Measurements from ENCODE around the gene LGALS1.

The LGALS1 gene

DNA sequence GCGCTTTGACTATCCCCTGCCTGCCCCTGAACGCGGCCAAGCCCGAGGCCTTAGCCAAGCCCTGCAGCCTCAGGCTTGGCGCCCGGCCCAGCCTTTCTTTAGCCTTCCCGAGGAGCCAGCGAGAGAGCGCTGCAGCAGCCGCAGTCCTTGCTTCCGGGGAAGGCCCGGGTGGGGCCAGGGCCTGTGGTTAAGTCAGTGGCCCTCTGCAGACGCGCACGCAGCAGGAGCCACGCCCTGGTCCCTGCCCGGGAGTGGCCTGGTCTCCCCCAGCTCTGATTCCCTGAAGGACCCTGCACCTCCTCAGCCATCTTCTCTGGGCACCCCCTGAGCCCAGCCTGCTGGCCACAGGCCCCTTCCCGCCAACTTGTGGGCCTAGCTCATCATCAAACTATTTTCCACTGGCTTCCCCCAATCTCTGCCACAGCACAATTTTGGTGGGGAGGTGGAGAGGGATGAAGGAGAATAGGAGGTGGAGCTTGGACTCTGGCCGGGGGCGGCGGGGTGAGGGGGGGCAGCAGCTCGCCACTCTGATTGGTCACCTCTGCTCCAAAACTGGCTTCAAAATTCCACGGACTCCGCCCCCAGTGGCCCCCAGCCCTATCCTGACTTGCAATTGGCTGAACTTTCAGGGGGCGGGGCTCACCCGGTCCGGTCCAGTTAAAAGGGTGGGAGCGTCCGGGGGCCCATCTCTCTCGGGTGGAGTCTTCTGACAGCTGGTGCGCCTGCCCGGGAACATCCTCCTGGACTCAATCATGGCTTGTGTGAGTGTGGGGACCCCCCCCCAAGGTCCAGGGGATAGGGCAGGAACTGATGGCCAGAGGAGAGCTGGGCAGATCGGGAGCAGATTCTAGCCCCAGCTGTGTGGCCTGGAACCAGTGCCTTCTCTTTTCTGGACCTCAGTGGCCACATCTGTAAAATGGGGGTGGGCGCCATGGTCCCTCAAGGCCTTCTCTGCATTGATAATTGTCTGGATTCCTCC, at the start of gene LGALS1:
TSS of gene LGALS1 (plus strand) at position 686 of the 979 bp plus-strand sequence. CDS start at position 753, 67 bp downstream.
- Histone ChIP-seq H3K4me2 (ENCODE audit: insufficient read depth, low read length) (peak within 1 kb of the TSS; percentile 88; the same call in 1 of the 2 replicates), H3K27me3 (ENCODE audit: insufficient read depth, low read length, poor library complexity) (no peaks in the 10 kb centered on the region), H4K20me1 (ENCODE audit: insufficient read depth, low read length) (no peaks in the 10 kb centered on the region), H3K79me2 (ENCODE audit: insufficient read depth, low read length) (no peaks in the 10 kb centered on the region), H3K4me1 (ENCODE audit: insufficient read depth, low read length) (peaks cover 44% of the 10 kb centered on the region), H3K9ac (ENCODE audit: low read depth, low read length) (peak within 1 kb of the TSS; percentile 46; the same call in 1 of the 2 replicates), H3K27ac (ENCODE audit: low read length) (peak within 1 kb of the TSS; percentile 76), H2AFZ (ENCODE audit: low read depth, low read length) (no peak within 1 kb of the TSS), H3K36me3 (ENCODE audit: insufficient read depth, low read length) (no peaks in the 10 kb centered on the region), H3K9me3 (ENCODE audit: insufficient read depth, low read length, severe bottlenecking) (no peaks in the 10 kb centered on the region), H3K4me3 (ENCODE audit: low read depth in 1 of 2, low read length in 2 of 2) (peak within 1 kb of the TSS in 1 of 2 experiments; percentile 62; a peak in 1 of 4 replicates)
- peak; percentile 28 for DNase-seq
- no peak for ATAC-seq (ENCODE audit: insufficient read depth, low read depth)
- TF ChIP-seq CTCF (IDR thresholded peaks at IDR 0.05; ENCODE audit: borderline replicate concordance, extremely low read depth, low read length, poor library complexity, severe bottlenecking) = no peak

GRCh38 chr22:37625737-37626136, 49.7 kb upstream of the LGALS1 start:
- no peak overlapping the region for H2AFZ ChIP-seq (ENCODE audit: low read depth, low read length)
- no peak overlapping the region for H3K4me2 ChIP-seq (ENCODE audit: insufficient read depth, low read length)
- no peaks in the 10 kb centered on the region for H3K27me3 ChIP-seq (ENCODE audit: insufficient read depth, low read length, poor library complexity)
- DNase-seq = no peak
- H3K27ac ChIP-seq (ENCODE audit: low read length) = no peak overlapping the region
- TF ChIP-seq CTCF (IDR thresholded peaks at IDR 0.05; ENCODE audit: borderline replicate concordance, extremely low read depth, low read length, poor library complexity, severe bottlenecking) (no peak), EZH2 (IDR thresholded peaks at IDR 0.05; ENCODE audit: borderline replicate concordance, low read depth, low read length, severe bottlenecking) (no peak)
- H3K36me3 ChIP-seq (ENCODE audit: insufficient read depth, low read length) = peaks cover 64% of the 10 kb centered on the region
- peaks cover 11% of the 10 kb centered on the region for H4K20me1 ChIP-seq (ENCODE audit: insufficient read depth, low read length)
- H3K79me2 ChIP-seq (ENCODE audit: insufficient read depth, low read length) = no peaks in the 10 kb centered on the region
- no peak overlapping the region for H3K4me3 ChIP-seq (ENCODE audit: low read depth in 1 of 2, low read length in 2 of 2)
- H3K9me3 ChIP-seq (ENCODE audit: insufficient read depth, low read length, severe bottlenecking) = no peaks in the 10 kb centered on the region
- no peak overlapping the region for H3K9ac ChIP-seq (ENCODE audit: low read depth, low read length)
- H3K4me1 ChIP-seq (ENCODE audit: insufficient read depth, low read length) = 0 out of 2 replicates have a peak, but pooled peaks cover 2% of the 10 kb centered on the region
- ATAC-seq (ENCODE audit: insufficient read depth, low read depth) = no peak

DNA sequence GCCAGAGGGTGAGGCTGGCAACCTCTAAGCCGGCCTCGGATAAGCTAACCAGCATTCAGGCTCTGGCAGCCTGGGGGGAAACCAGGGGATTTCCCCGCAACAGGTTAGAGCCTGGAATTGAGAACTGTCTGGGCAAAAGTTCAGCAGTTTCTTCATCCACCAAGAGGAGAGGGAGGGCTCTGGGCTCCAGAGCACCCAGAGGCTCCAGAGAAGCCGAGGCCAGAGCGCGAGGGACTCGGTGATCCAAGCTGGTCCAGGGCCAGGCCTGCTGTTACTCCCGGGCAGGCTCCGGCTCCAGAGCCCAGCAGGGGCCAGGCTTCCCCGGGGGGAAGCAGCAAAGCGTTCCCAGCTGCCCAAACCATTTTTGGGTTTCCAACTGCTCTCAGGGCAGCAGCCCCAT, 49.3 kb upstream of the LGALS1 start:
- peaks cover 65% of the 10 kb centered on the region for H3K36me3 ChIP-seq (ENCODE audit: insufficient read depth, low read length)

More for the DNA sequence above, 49.3 kb upstream of the LGALS1 start:
- no peak overlapping the region for H3K27ac ChIP-seq (ENCODE audit: low read length)
- H3K79me2 ChIP-seq (ENCODE audit: insufficient read depth, low read length) = no peaks in the 10 kb centered on the region
- ATAC-seq (ENCODE audit: insufficient read depth, low read depth) (no peak), DNase-seq (no peak)
- H3K4me3 ChIP-seq (ENCODE audit: low read depth in 1 of 2, low read length in 2 of 2) = no peak overlapping the region
- H3K9ac ChIP-seq (ENCODE audit: low read depth, low read length) = no peak overlapping the region
- no peak overlapping the region for H3K4me2 ChIP-seq (ENCODE audit: insufficient read depth, low read length)
- H4K20me1 ChIP-seq (ENCODE audit: insufficient read depth, low read length) = peaks cover 11% of the 10 kb centered on the region
- H3K27me3 ChIP-seq (ENCODE audit: insufficient read depth, low read length, poor library complexity) = no peaks in the 10 kb centered on the region
- no peaks in the 10 kb centered on the region for H3K9me3 ChIP-seq (ENCODE audit: insufficient read depth, low read length, severe bottlenecking)
- TF ChIP-seq EZH2 (IDR thresholded peaks at IDR 0.05; ENCODE audit: borderline replicate concordance, low read depth, low read length, severe bottlenecking) (no peak), CTCF (IDR thresholded peaks at IDR 0.05; ENCODE audit: borderline replicate concordance, extremely low read depth, low read length, poor library complexity, severe bottlenecking) (no peak)
- no peak overlapping the region for H2AFZ ChIP-seq (ENCODE audit: low read depth, low read length)
- H3K4me1 ChIP-seq (ENCODE audit: insufficient read depth, low read length) = 0 out of 2 replicates have a peak, but pooled peaks cover 2% of the 10 kb centered on the region
